ENCODE data around the gene CEP78.
"Not testable (repeated sequence)": the region's sequence is repeated elsewhere in the genome, so short reads cannot be mapped to it uniquely, and the experiment has no call there.

Gene CEP78, protein sequence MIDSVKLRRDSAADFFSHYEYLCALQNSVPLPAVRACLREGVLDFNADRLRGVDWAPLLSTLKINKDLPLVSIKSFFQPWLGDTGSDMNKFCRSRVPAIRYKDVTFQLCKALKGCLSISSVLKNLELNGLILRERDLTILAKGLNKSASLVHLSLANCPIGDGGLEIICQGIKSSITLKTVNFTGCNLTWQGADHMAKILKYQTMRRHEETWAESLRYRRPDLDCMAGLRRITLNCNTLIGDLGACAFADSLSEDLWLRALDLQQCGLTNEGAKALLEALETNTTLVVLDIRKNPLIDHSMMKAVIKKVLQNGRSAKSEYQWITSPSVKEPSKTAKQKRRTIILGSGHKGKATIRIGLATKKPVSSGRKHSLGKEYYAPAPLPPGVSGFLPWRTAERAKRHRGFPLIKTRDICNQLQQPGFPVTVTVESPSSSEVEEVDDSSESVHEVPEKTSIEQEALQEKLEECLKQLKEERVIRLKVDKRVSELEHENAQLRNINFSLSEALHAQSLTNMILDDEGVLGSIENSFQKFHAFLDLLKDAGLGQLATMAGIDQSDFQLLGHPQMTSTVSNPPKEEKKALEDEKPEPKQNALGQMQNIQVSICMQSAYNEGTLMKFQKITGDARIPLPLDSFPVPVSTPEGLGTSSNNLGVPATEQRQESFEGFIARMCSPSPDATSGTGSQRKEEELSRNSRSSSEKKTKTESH

DNA sequence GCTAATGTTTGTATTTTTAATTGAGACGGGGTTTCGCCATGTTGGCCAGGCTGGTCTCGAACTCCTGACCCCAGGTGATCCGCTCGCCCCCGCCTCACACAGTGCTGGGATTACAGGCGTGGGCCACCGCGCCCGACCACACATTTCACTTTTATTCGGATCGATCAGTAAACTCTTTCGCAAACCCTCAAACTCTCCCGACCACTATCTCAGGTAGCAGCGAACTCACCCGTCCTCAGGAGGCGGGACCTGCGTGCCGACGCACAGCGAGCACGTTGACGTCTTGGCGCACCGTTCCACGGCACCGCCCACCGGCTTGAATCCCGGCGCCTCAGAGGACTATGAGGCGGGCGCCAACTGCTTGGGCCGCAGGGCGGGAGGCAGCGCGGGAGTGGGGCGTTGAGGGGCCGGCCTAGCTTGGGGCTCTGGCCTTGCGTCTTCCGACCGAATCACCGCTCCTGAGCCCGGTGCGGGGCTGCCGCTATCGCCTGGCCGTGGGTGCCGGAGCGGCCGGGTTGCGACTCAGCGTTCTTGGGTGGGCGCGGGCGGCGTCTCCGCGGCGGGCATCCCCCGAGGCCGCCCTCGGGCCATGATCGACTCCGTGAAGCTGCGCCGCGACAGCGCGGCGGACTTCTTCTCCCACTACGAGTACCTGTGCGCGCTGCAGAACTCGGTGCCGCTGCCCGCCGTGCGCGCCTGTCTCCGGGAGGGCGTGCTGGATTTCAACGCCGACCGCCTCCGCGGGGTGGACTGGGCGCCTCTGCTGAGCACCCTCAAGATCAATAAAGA, at the start of gene CEP78:
CEP78 (plus strand) TSS at position 314 of the 789 bp plus-strand sequence; CDS start at position 590, 276 bp downstream.
- DNase-seq, result peak; percentile 95

GRCh38 chr9:78187763-78188484, 48.0 kb upstream of the CEP78 start:
- DNase-seq, result no peak

GRCh38 chr9:78188594-78188993, 47.3 kb upstream of the CEP78 start:
- DNase-seq, result no peak

- no peak for DNase-seq
These were observed 46.9 kb upstream of the CEP78 start for GRCh38 chr9:78189001-78189400.

DNA sequence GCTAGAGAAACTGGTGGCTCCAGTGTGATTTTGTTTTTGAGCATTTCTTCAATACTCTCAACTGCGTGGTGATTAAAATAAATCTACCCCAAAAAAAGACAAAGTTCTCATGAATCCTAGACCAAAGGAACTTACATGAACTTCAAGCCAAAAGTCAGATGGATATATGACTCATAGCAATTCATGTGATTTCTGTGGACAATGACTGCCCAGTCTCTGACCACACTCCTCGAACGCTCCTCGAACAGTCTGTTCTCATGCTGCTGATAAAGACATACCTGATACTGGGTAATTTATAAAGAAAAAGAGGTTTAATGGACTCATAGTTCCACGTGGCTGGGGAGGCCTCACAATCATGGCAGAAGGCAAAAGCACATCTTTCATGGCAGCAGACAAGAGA, 46.4 kb upstream of the CEP78 start:
- no peak for DNase-seq

- no peak for DNase-seq
These were observed 43.9 kb upstream of the CEP78 start for GRCh38 chr9:78191931-78192330.

- DNase-seq, result no peak
These were observed 39.6 kb upstream of the CEP78 start for GRCh38 chr9:78196258-78196657.

GRCh38 chr9:78201158-78201777, 34.6 kb upstream of the CEP78 start:
- peak; percentile 83 for DNase-seq

- no peak for DNase-seq
These were observed 28.6 kb upstream of the CEP78 start for GRCh38 chr9:78207319-78207718.

GRCh38 chr9:78207901-78208300, 28.0 kb upstream of the CEP78 start:
- no peak for DNase-seq

DNA sequence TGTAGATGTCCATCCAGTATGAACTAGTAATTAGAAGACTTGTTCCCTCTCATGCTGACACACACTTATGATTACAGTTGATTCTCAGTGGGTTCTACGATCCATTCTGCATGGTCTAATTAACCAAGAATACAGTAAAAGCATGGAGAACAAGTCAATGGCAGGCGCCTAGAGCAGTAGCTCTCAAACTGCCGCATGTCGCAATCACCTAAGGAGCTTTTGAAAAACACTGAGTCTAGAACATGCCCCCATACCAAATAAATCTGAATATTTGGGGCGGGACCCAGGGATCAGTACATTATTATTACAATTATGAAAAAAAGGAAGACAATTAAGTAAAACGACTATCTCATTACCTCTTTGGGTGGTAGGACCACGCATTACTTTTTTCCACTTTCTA, 26.7 kb upstream of the CEP78 start:
- DNase-seq, result no peak

GRCh38 chr9:78210841-78211301, 25.0 kb upstream of the CEP78 start:
- no peak for DNase-seq

- no peak for DNase-seq
These were observed 23.0 kb upstream of the CEP78 start for GRCh38 chr9:78212868-78213267.

- DNase-seq, result no peak
These were observed 22.2 kb upstream of the CEP78 start for GRCh38 chr9:78213712-78214111.

- DNase-seq, result no peak
These were observed 21.4 kb upstream of the CEP78 start for GRCh38 chr9:78214492-78214891.

- no peak for DNase-seq
These were observed 20.2 kb upstream of the CEP78 start for GRCh38 chr9:78215706-78216105.

- DNase-seq, result no peak
These were observed 17.0 kb upstream of the CEP78 start for GRCh38 chr9:78218890-78219289.

- no peak for DNase-seq
These were observed 14.4 kb upstream of the CEP78 start for GRCh38 chr9:78221425-78221824.

- DNase-seq, result not testable (repeated sequence)
These were observed 14.0 kb upstream of the CEP78 start for GRCh38 chr9:78221841-78222240.

GRCh38 chr9:78230761-78231160, 5.1 kb upstream of the CEP78 start:
- DNase-seq, result no peak

- not testable (repeated sequence) for DNase-seq
These were observed 3.4 kb upstream of the CEP78 start for GRCh38 chr9:78232471-78232870.

GRCh38 chr9:78234810-78235209, 1.1 kb upstream of the CEP78 start:
- no peak for DNase-seq

Data from activated effector memory CD4-positive, alpha-beta T cell treated with anti-CD3 and anti-CD28 coated beads, Interleukin-2, amount 50 U/mL, for 16 hours (primary cell).